Mesenteric fat pad (tissue), 1 donor: ENCODE data around the gene SNX30. TPM values are rescaled to one million over a fixed set of nuclear protein-coding genes. Genes with fewer than 3 reads are reported as not detected.

Experiments used
- DNase-seq: peaks from one replicate; pipeline ENCODE4 v3.0.0-alpha.2; 2020; ENCODE audit warnings: low spot score
- total RNA-seq: library from RNA; stranded (reverse); fragmentation: NEBNext Ultra II Directional; extraction: Animal tissue kit (Norgen Biotek cat#: 25700); gene quantifications from one replicate; pipeline ENCODE4 v1.2.1, GENCODE V29; 2021
- donor health status: DM: yes; HTN: yes; CAD: no.

SNX30 gene
- total RNA-seq, 1 donor from 2014 or later: 13.9 TPM

DNA sequence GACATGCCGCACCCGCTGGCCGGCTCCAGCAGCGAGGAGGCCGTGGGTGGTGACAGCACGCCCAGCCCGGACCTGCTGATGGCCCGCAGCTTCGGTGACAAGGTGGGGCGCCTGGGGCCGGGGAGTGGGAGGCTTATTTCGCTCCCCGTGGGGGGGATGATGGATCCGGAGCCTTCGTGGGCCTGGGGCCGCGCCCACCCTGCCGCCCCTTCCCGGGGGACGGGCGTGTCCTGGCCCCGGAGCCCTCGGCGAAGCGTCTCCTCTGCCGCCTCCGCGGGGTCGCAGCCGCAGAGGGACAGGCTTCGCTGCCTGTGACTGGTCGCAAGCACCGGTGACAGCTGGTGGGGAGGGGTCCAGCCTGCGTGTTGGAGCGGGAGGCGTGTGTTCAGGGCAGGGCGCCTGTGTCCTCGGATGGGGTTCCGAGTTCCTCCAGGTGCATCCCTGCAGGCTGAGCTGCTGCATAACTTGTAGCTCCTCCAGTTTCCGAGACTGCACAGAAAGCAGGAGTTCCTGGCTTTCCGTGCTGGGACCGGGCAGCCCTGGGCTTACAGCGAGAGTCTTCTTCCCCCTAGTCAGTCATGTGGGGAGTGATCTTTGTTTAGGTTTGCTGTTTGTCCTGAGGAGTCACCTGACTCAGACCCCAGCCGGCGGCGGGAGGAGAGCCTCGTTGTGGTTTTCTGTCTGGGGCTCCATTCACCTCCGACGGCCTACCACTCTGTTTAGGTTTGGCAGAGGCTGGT is 666 bp downstream of the SNX30 start:
- DNase-seq: no peak

DNA sequence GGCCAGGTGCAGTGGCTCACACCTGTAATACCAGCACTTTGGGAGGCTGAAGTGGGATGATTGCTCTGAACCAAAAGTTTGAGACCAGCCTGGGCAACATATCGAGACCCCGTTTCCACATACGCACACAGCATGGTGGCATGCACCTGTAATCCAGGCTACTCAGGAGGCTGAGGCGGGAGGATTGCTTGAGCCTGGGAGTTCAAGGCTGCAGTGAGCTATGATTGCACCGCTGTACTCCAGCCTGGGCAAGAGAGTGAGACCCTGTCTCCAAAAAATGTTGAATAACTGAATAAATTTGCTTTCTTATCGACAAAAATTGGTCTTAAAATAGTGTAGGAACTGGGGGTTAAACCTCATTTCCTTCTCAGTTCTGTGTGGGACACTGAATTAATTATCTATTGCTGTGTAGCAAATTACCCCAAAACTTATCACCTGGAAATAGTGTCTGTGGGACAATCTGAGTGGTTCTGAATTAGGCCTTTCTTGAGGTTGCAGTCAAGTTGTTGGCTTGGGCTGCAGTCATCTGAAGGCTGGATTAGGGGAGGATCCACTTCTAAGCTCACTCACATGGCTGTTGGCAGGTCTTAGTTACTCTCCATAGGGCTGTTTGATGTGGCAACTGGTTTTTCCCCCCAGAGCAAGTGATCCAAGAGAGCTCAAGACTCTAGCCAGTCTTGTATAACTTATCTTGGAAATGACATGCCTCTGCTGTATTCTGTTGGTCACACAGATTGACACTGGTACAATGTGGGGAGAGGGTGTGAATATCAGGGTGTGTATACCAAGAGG is 2.0 kb downstream of the SNX30 start:
- DNase-seq: no peak

- DNase-seq: no peak
Measured at GRCh38 chr9:112753725-112754124, 3.2 kb downstream of the SNX30 start.

DNA sequence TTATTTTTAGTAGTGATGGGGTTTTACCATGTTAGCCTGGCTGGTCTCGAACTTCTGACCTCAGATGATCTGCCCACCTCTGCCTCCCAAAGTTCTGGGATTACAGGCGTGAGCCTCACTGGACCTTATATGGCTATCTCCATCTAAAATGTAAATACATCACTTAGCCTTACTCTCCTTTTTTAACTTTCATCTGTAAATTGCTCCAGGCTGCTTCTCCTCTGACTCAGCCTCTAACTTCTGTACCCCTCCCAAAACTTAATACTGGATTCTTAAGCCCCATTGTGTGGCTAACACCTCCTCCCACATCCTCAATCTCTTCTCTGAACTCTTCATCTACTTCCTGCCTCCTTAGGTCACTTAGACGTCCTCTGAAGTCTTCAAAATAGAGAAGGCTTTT is 4.0 kb downstream of the SNX30 start:
- no peak for DNase-seq

- no peak for DNase-seq
Measured at GRCh38 chr9:112755016-112755427, 4.5 kb downstream of the SNX30 start.

- DNase-seq: no peak
Measured at GRCh38 chr9:112755675-112756074, 5.1 kb downstream of the SNX30 start.

DNA sequence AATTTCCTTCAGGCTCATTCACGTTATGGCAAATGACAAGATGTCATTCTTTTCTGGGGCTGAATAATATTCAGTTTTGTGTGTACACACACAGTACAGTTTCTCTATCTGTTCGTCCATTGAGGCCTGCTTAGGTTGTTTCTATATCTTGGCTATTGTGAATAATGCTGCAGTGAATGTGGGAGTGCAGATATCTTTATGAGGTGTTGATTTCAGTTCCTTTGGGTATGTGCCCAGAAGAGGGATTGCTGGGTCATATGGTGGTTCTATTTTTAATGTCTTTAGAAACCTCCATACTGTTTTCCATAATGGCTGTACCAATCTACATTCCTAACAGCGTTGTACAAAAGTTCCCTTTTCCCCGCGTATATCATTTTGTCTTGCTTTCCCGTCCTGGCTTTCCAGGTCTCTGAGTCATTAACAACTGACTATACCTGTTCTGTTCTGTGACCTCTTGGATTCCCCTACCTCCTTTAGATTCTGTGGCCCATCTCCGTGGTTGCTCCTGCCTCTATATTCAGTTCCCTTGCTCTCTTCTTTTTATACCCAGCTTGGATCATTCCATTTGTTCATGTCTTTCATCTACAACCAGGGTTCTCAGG is 6.8 kb downstream of the SNX30 start:
- no peak for DNase-seq

- DNase-seq: no peak
Measured at GRCh38 chr9:112757940-112758339, 7.4 kb downstream of the SNX30 start.

- DNase-seq: no peak
Measured at GRCh38 chr9:112760821-112761220, 10.3 kb downstream of the SNX30 start.

DNA sequence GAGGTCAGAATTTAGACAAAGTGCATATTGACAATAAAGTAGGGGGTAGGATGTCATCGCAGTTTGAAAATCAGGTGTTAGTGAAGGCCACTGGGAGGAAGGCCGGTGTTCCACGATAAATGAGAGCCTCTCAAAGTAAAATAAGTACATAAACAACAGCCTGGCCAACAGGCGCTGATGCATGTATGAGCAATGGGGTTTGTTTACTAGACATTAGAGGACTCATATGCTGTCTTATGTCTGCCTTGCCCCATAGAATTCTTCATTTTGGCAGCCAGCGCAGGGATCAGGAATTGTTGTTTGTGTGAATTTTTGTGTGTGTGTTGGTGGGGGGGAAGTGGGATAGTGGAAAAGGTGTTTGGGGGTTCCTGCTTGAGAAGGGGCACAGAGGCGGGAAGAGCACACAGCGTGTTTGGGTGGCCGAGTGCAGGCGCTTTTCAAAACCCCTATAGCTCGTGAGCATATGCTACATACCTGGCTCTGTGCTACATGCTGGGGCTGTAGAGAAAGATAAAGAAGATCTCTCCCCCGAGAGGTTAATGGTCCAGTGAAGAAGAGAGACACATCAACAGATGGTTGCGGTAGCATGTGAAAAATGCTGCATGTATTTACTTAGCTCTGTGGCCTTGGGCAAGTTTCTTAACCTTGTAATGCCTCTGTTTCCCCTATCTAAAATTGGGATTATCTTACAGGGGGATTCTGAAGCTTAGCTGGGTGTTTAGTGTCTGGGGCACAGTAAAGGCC is 11.5 kb downstream of the SNX30 start:
- no peak for DNase-seq

DNA sequence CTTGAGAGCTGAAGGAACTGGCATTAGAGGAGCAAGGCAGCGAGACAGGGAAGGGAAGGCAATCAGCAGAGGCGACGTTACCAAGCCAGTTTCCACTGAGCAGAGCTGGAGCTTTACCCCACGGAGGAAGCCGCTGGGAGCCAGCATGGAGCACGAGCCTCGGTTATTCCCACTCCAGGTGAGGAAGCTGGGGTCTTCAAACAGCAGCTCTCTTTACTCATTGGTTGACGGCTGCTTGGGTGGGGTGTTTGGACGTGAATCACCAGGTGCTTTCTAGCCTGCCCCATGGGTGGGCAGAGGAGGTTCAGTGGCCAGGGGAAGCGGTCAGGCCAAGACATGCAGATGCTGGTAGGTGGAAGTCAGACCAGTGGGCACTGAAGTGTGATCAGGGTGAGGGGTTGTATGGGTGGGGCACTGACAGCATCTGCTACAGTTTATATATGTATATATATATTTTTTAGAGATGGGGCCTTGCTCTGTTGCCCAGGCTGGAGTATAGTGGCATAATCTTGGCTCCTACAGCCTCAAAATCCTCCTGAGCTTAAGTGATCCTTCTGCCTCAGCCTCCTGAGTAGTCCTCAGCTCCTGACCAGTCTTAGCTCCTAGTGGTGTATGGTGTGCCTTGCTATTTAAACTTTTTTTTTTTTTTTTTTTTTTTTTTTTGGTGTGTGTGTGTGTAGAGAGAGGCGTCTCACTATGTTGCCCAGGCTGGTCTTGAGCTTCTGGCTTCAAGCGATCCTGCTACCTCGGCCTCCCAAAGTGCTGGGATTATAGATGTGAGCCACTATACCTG is 12.4 kb downstream of the SNX30 start:
- DNase-seq: no peak

DNA sequence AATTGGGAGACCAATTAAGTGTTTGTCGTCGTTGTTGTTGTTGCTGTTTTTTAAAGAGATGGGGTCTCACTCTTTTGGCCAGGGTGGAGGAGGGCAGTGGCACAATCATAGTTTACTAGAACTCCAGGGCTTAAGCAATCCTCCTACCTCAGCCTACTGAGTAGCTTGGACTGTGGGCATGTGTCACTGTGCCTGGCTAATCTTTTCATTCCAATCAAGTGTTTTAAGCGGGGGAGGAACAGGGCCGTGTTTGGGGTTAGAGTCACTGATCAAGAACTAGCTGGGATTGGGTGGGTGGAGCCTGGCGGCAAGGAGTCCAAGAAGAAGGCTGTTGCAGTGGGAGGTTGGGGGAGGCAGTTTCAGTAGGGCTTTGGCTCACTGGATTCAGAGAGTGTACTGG is 13.8 kb downstream of the SNX30 start:
- no peak for DNase-seq

GRCh38 chr9:112764837-112765236 is 14.3 kb downstream of the SNX30 start:
- no peak for DNase-seq

DNA sequence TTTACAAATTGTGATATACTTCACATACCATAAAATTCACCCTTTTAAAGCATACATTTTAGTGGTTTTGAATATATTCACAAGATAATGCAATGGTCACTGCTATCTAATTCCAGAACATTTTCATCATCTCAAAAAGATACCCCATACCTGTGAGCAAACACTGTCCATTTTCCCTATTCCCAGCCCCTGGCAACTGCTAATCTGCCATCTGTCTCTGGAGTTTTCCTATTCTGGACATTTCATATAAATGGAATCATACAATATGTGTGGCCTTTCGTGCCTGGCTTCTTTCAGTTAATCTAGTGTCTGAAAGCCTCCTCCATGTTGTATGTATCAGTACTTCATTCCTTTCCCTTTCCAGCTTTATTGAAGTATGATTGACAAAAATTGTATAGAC is 14.7 kb downstream of the SNX30 start:
- DNase-seq: no peak

GRCh38 chr9:112771359-112772214 is 21.0 kb downstream of the SNX30 start:
- DNase-seq: no peak

GRCh38 chr9:112772215-112772509 is 21.6 kb downstream of the SNX30 start:
- no peak for DNase-seq

DNA sequence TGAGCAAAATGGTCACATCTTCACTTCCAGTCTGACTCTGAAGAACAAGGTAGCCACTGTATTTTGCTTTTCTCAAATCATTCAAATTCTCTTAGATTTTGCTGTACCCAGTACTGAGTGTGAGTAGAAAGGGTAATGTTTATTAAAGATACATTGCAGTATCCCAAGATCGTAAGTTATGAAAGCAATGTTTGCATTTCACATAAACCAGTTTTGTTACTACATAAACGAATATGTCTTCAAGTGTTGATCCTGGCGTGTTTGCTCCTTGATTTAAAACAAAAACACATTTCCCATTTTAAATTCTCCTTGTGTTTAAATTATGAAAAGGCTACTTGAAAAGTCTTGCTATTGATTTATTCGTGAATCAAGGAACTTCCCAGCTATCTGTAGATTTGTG is 22.0 kb downstream of the SNX30 start:
- DNase-seq: no peak

GRCh38 chr9:112774006-112774996 is 23.7 kb downstream of the SNX30 start:
- no peak for DNase-seq

GRCh38 chr9:112777914-112778313 is 27.4 kb downstream of the SNX30 start:
- no peak for DNase-seq
